ENCODE measurements around the gene LGALS8.

LGALS8 gene

GRCh38 chr1:236509203-236509602 is 14.6 kb upstream of the LGALS8 start:
- no peak for DNase-seq (ENCODE audit: low spot score)

GRCh38 chr1:236509647-236510401 is 14.0 kb upstream of the LGALS8 start:
- no peak for DNase-seq (ENCODE audit: low spot score)

- no peak for DNase-seq (ENCODE audit: low spot score)
These were observed 11.9 kb upstream of the LGALS8 start for GRCh38 chr1:236511735-236512418.

DNA sequence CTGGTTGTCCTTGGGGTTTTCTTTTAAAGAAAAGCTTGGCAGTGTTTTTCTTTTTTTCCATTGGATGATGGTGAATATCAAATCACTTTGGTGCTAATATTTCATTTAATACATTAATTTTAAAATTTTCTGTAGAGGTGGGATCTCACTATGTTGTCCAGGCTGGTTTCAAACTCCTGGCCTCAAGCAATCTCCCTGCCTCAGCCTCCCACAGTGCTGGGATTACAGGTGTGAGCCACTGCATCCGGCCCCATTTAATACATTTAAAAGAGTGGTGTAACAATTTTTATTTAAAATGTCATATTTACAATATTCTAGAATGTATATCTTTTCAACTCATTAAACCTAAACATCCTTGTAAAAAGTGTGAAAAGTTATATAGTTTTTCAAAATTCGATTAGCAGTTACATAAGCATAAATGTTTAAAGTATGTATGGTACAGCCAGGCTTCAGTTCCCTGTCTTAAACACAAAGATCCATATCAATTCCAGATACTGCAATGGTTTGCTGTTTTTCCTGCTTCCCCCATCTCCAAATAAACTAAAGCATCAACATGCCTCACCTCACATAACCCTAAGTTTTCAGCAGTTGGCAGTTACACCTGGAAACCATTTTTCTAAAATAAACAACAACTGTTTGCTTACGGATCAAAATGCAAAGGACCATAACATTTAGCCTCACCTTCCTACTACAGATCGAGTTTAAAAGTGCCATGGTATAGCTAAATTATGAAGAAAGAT is 8.9 kb upstream of the LGALS8 start:
- DNase-seq (ENCODE audit: low spot score), result no peak

- no peak for DNase-seq (ENCODE audit: low spot score)
These were observed 8.3 kb upstream of the LGALS8 start for GRCh38 chr1:236515443-236515958.

- DNase-seq (ENCODE audit: low spot score), result peak; percentile 48
These were observed 6.7 kb upstream of the LGALS8 start for GRCh38 chr1:236516929-236517704.

DNA sequence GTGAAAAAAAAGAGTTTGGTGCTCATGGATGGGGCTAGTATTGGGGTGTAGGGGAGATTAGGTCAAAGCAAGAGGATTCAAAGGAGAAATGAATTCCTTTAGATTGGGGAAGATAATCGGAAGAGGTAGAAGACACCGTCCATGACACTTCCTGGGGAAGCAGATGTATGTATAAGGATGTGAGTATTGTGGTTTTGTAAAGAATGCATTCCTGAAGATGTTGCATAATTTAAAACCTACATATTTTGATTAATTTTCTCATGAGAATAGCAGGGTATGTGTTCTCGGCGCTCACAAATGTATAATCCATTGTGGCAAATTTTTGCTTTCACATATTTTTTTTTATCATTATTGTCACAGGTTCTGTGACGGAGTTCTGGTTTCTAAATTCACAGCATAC is 5.5 kb upstream of the LGALS8 start:
- no peak for DNase-seq (ENCODE audit: low spot score)

- no peak for DNase-seq (ENCODE audit: low spot score)
These were observed 3.3 kb upstream of the LGALS8 start for GRCh38 chr1:236520445-236521005.

DNA sequence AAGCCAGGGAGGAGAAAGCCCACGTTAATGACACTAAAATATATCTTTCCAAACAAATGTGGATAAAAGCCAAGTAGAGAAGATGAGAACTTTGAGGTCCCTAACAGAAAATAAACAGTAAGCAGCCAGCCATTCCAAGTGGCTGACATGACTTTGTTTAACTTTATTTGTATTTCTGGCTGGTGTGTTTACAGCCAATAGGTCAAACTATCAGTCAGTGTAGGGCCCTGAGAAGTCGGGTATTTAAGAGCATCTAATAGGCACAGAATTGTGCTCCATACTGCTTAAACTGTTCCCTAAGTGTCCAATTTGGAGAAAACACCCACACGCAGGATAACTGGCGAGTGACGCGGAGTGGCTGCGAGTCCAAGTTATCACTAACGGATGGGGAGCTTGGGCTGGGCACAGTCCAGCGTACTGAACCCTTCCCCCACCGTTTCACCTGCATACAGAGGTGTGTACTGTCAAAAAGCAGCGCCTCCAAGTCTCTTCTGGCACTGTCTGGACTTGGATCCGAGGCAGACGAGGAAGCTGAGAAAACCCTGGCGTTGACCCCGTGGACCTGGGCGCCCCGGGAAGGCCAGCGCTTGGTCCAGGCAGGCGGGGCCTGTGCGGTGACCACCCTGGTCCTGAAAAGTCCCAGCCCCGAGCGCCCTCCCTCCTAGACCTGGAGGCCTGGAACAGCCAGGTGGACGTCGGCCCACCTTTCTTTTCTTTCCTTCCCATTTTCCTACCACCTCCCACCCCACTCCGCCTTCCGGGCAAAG is 662 bp upstream of the LGALS8 start:
- no peak for DNase-seq (ENCODE audit: low spot score)

DNA sequence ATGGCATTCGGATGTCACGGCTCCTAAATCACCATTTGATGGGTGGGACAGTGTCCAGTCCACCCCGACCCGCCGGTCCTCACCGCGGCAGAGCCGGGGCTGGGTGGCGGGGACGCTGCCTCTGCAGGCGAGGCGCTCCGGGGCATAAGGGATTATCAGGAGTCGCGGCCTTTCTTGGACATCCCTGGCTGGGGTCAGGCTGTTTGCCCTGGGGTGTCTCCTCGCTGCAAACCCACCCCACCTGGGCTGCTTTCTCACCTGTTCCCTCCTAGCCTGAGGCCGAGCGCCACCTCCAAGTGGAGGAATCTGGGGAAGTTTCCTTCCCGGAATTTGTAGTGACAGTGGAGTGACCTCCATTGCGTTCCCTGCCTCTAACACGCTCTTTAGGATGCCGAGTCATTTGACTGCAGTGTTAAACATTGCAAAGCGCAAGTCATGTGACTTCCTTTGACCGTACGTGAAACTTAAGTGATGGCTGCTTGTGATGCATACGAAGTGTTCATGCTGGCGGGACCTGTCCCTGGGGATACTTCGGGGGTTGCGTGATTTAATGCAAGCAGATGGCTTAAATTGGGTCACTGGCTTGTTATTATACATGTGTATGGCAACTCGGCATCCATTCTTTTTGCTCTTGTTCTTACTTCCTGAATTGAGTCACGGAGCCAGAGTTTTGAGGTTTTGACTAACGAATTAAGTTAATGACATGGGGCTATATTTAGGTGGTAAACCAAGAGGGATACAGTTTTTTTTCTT is 536 bp downstream of the LGALS8 start:
- DNase-seq (ENCODE audit: low spot score), result peak; percentile 76

DNA sequence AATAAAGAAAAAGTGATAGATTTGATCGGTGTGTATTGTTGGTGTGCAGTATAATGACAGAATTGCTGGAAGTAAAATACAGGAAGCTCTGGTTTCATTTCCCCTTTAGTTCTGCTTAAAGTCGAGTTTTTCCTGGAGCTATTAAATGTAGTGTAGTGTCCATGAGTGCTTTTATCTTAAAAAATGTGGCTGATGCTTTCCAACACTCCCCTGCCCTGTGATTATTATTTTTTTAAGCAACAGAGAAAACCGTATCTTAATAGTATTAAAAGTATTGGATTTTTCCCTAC is 1.1 kb downstream of the LGALS8 start:
- no peak for DNase-seq (ENCODE audit: low spot score)

GRCh38 chr1:236526079-236526478 is 2.3 kb downstream of the LGALS8 start:
- DNase-seq (ENCODE audit: low spot score), result no peak

DNA sequence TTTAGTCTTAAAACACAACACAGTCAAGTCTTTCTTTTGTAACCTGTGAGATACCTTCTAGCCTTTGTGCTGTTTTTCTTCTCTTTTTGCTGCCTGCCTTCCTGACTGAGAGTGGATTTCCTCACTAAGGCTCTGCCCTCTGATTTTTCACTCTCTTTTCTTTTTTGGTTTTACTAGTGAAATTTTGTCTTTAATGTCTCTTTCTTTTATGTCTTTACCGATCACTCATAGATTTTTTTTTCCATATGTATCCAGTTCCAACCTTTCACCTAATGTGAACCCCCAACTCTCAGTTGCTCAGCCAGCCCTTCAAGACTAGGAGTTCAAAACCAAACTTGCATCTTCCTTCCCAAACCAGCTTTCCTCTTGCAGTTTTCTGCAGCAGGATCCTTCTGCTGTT is 6.5 kb downstream of the LGALS8 start:
- no peak for DNase-seq (ENCODE audit: low spot score)

- no peak for DNase-seq (ENCODE audit: low spot score)
These were observed 7.2 kb downstream of the LGALS8 start for GRCh38 chr1:236530959-236531358.

- no peak for DNase-seq (ENCODE audit: low spot score)
These were observed 9.1 kb downstream of the LGALS8 start for GRCh38 chr1:236532850-236533249.

GRCh38 chr1:236534151-236534651 is 10.4 kb downstream of the LGALS8 start:
- DNase-seq (ENCODE audit: low spot score), result peak; percentile 62

- no peak for DNase-seq (ENCODE audit: low spot score)
These were observed 11.4 kb downstream of the LGALS8 start for GRCh38 chr1:236535190-236535589.

DNA sequence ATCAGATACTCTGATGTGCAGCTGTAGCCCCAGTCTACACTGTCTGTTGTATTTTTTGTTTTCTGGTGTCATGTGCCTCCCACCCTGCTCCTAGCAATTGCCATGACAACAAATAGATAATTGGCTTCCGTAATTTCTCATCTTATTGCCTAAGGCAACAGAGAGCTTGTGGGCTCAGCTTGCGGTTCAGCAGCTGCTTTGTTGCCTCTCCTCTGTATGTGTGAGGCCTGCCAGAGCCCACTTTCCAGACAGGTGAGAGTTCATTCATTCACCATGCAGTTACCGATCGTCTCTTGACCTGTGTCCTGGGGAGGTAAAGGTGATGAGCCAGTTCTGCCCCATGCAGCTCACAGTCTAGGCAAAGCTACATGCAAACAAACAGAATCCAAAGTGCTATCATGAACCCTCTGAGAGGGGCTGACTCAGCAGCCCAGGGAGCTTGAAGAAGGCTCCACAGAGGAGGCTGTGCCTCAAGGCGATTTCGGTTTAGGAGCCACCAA is 11.9 kb downstream of the LGALS8 start:
- DNase-seq (ENCODE audit: low spot score), result no peak

DNA sequence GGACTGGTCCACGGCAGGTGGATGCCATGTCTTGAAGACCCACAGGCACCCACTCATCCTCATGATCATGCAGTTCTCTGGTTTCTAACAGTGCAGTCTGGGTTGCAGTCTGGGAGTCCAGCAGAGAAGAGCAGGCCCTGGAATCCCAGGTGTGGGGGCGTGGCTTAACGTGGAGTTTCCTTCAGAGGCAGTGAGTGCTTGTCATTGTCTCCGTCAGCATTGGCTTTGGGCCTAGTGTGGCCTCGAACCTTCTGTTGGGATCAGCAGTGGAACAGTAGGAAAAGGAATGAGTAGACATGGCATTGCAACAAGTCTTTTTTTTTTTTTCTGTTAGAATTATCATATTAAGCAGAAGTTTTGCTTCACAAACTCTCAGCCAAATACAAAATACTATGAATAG is 12.8 kb downstream of the LGALS8 start:
- DNase-seq (ENCODE audit: low spot score), result no peak
